Stimulated activated CD8-positive, alpha-beta memory T cell treated with anti-CD3 and anti-CD28 coated beads, Interleukin-2, amount 100 ng/mL, for 1 hour (primary cell): Measurements from ENCODE around the gene VTN.

Experiments
- DNase-seq, 2 donors: peaks; one replicate each; pipeline ENCODE4 v3.0.0-alpha.2; 2020; ENCODE audit warnings: low read depth in 2 of 2

Gene VTN

GRCh38 chr17:28395968-28396367, 25.9 kb upstream of the VTN start:
- DNase-seq: no peak

- no peak for DNase-seq
These were observed 25.3 kb upstream of the VTN start for GRCh38 chr17:28395426-28395825.

- DNase-seq: no peak
These were observed 24.4 kb upstream of the VTN start for GRCh38 chr17:28394337-28395116.

- no peak for DNase-seq
These were observed 22.4 kb upstream of the VTN start for GRCh38 chr17:28392491-28392890.

GRCh38 chr17:28391401-28391800, 21.3 kb upstream of the VTN start:
- no peak for DNase-seq

GRCh38 chr17:28390984-28391383, 20.9 kb upstream of the VTN start:
- DNase-seq: no peak

- DNase-seq: no peak
These were observed 20.5 kb upstream of the VTN start for GRCh38 chr17:28390563-28390962.

- no peak for DNase-seq
These were observed 20.0 kb upstream of the VTN start for GRCh38 chr17:28390141-28390540.

- no peak for DNase-seq
These were observed 18.0 kb upstream of the VTN start for GRCh38 chr17:28388106-28388505.

GRCh38 chr17:28386391-28386790, 16.3 kb upstream of the VTN start:
- no peak for DNase-seq

- DNase-seq: no peak
These were observed 15.3 kb upstream of the VTN start for GRCh38 chr17:28385406-28385805.

- DNase-seq: no peak
These were observed 14.9 kb upstream of the VTN start for GRCh38 chr17:28385037-28385400.

GRCh38 chr17:28384281-28385036, 14.4 kb upstream of the VTN start:
- DNase-seq: peak; percentile 25 to 37

- DNase-seq: no peak
These were observed 11.2 kb upstream of the VTN start for GRCh38 chr17:28381141-28381825.

- no peak for DNase-seq
These were observed 10.0 kb upstream of the VTN start for GRCh38 chr17:28379814-28380801.

- DNase-seq: no peak
These were observed 2.8 kb upstream of the VTN start for GRCh38 chr17:28372945-28373274.

- DNase-seq: no peak
These were observed 2.3 kb upstream of the VTN start for GRCh38 chr17:28372203-28372944.

- DNase-seq: peak; percentile 51 to 64
These were observed 1.4 kb upstream of the VTN start, which contains the start of gene SARM1 for GRCh38 chr17:28371245-28372202. TSS of gene SARM1 (plus strand) at chr17:28371694. CDS start at chr17:28372033, 339 bp downstream.

- DNase-seq: no peak
These were observed 617 bp upstream of the VTN start for GRCh38 chr17:28370744-28371103.

GRCh38 chr17:28369684-28370034, 448 bp downstream of the VTN start:
- no peak for DNase-seq
